GM10266 (cell line): ENCODE measurements around the gene RNF166.

Source experiments
- DNase-seq: peaks from one replicate; pipeline ENCODE4 v3.0.0; 2012; ENCODE audit errors: extremely low spot score
- TF ChIP-seq, protein P1 (sequence below): IDR thresholded peaks from 2 replicates; pipeline ENCODE4 v1.5.1; 2012; ENCODE audit warnings: mild to moderate bottlenecking, low read depth; ENCODE audit not compliant: control insufficient read depth, insufficient read depth; ENCODE audit errors: missing control alignments

The RNF166 gene

DNA sequence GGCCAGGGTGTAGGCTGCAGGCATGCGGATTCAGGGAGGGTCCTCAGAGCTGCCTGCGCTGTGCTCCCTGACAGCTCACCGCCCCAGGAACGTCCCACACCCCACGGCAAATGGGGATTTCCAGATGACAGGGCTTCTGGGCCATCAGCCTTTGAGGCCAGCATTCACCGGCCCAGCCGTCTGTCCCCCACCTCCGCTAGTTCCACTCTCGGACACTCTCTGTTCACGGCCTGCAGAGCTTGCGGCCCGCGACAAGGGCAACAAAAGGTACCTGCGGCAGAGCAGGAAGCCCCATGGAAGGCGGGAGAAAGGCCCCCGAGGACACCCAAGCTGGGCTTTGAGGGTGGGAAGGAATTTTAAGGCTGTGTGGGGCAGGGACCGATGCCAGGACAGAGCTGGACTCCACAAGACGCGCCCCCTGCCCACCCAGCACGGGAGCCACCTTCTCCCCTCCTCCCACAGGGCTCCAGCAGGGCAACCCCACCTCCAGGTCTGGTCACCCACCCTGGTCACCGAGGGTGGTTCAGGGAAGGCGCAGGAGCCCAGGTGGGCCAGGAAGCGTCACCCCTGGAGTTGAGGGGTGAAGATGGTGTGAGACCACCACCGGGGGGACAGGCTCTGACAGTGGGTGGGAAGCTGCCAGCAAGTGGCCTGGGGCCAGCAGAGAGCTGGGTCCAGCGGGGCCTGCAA is 49.8 kb downstream of the RNF166 start:
- no peak for DNase-seq
- TF ChIP-seq, protein P1, sequence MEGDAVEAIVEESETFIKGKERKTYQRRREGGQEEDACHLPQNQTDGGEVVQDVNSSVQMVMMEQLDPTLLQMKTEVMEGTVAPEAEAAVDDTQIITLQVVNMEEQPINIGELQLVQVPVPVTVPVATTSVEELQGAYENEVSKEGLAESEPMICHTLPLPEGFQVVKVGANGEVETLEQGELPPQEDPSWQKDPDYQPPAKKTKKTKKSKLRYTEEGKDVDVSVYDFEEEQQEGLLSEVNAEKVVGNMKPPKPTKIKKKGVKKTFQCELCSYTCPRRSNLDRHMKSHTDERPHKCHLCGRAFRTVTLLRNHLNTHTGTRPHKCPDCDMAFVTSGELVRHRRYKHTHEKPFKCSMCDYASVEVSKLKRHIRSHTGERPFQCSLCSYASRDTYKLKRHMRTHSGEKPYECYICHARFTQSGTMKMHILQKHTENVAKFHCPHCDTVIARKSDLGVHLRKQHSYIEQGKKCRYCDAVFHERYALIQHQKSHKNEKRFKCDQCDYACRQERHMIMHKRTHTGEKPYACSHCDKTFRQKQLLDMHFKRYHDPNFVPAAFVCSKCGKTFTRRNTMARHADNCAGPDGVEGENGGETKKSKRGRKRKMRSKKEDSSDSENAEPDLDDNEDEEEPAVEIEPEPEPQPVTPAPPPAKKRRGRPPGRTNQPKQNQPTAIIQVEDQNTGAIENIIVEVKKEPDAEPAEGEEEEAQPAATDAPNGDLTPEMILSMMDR: no peak

DNA sequence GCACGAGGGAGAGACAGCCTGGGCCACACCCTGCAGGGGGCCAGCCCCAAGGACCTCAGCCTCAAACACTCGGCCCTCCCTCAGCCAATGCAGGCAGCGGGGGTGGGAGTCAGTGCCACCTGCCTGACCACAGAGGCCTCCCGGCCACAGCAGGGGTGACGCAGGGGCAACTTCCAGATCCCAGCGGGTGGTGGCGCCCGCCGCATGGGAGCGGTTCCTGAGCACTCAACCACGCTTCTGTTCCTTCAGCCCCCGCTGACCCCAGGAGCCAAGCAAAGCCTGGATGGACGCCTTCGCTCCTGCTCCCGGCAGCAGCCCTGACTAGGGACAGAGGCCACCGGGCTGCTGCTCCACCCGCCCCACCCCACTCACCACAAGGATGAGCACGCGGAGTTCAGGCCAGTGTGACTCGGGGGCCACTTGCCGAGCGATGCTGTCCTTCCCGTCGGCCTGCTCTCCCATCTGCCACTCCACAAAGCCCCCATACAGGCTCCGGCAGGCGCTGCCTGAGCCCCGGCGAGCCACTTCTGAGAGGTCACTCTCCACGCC is 50.4 kb downstream of the RNF166 start:
- TF ChIP-seq, protein P1: no peak
- DNase-seq: no peak

DNA sequence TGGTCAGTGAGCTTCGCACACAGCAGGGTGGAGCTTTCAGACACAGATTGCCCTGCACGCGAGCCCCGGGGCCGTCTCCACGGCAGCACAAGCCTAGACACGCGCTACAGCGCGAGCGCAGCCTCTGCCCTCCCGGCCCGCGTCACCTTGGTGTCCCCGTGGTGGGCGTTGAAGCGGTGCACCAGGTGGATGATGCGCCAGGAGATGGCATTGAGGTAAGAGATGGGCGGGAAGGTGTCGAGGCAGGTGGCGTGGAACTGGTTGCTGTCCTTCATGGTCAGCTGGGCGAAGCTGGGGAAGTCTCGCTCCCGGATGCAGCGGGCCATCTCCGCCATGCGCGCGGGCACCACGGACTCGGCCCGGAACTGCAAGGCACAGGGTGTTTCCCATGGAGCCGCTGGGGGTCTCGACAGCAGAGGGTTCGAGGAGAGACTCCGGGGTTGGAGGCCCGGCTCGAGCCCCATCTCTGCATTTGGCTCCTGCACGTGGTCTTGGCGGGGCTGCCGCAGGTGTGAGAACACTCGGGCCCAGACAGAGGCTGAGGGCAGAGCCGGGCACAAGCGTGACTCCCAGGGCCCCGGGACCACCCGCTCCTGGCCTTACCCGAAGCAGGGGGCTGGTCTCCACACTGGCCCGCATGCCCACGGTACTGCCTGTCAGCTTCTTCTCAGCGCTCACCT is 51.0 kb downstream of the RNF166 start:
- TF ChIP-seq, protein P1: no peak
- no peak for DNase-seq

DNA sequence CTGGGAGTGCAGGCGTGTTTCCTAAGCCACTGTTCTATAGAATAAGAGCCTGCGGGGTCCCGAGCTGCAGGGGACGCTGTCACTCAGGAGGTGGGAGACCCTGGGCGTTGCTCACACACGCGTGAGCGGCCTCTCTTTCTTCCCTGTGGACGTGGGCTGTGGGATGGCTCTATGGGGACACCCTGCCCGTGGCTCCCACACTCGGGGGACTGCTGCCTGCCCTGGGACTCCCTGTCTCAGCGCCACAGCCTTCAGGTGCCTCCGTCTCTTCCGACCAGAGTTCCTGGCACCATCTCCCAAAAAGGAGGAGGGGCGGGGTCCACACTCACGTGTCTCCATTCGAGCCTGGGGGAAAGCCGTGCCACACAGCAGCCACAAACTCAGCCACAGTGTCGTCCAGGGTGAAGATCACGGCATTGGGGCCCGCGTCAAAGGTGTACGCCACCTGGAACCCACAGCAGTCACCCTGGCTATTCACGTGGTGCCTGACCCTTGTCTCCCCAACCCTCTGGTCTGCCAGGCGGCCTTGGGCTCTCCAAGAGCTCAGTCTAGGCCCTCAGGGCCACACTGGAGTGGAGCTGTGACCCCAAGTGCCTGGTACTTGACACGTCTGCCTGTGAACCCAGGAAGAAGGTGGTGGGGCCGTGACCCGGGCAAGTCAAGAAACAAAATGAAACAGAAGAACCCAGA is 51.7 kb downstream of the RNF166 start:
- no peak for DNase-seq
- TF ChIP-seq, protein P1: no peak

DNA sequence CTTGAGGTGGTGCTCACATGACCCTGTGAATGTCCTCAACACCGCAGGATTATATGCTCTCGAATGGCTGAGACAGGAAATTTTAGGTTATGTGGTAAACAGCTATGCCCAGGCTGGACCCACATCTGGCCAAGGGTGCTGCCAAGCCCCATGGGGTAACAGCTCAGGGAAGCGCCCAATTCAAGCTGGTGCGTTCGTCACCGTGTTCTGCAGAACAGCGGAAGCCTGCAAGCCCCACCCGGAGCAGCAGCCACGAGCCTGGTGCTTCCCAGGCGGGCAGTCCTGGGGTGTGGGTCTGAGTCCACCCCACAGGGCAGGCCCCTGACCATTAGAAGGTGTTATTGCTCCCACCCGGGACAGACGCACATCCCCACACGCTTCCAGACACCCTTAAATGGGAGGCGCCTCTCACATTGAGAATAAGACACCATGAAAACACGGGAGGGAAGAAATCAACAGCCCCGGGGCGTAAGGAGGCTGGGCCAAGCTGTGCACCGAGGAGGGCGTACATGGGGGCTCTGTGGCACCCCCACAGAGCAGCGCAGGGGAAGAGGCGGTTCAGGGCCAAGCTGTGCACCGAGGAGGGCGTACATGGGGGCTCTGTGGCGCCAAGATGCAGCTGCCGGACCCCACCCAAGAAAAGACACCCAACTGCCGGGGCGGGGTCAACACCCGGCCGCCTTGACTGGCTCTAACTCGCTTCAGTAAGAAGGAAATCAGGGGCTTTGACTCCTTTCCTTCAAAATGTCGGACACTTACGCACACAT is 52.4 kb downstream of the RNF166 start:
- DNase-seq: no peak
- TF ChIP-seq, protein P1: no peak

DNA sequence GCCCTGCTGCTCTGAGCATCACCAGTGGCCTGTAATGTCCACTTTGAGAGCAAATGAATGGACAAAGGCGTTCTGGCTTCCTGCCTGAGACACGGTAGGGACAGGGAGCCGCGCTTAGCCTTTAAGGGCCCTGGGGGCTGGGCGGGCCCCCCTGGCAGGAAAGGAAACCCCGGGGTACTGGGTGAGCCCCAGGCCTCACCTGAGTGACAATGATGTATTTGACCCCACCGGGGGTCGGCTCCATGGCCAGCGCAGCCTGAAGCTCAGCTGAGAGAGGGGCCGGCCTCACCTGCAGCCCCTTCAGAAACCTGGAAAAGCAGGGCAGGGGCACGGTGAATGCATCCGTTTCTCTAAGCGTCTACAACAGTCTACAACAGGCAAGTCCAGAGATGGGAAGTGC is 53.1 kb downstream of the RNF166 start:
- TF ChIP-seq, protein P1: no peak
- DNase-seq: no peak
